HL-60 (cell line): Measurements from ENCODE around the gene NOTO.

Experiments used
- DNase-seq, 2 experiments: peaks; one replicate each; pipeline ENCODE4 v3.0.0-alpha.2; 2010 to 2020; ENCODE audit warnings: low read depth in 1 of 2, low spot score in 1 of 2
- H3K27ac ChIP-seq: fragments of 250-450 bp; sonication (Bioruptor Pico); replicated peaks from 2 replicates; pipeline ENCODE4 v1.5.1; 2020; ENCODE audit warnings: mild to moderate bottlenecking, moderate library complexity
- H3K27me3 ChIP-seq: fragments of 250-450 bp; sonication (Bioruptor Pico); 2 replicates; pipeline ENCODE4 v1.5.1; 2021; ENCODE audit warnings: mild to moderate bottlenecking, moderate library complexity; ENCODE audit not compliant: insufficient read depth, poor library complexity, severe bottlenecking
- H3K4me3 ChIP-seq: replicated peaks from 2 replicates; pipeline ENCODE4 v1.5.1; 2011; ENCODE audit warnings: mild to moderate bottlenecking, control low read depth, low read length; ENCODE audit not compliant: insufficient read depth
- GABPA ChIP-seq: IDR thresholded peaks from 2 replicates; pipeline ENCODE4 v1.6.1; 2012; ENCODE audit warnings: low read depth
- POLR2AphosphoS5 ChIP-seq: IDR thresholded peaks from 2 replicates; pipeline ENCODE4 v1.6.1; 2012; ENCODE audit warnings: low read depth
- SPI1 ChIP-seq: IDR thresholded peaks from 2 replicates; pipeline ENCODE4 v1.6.1; 2012; ENCODE audit warnings: low read depth, mild to moderate bottlenecking, borderline replicate concordance
- TF ChIP-seq, protein P1 (sequence below): IDR thresholded peaks from 2 replicates; pipeline ENCODE4 v1.6.1; 2012; ENCODE audit warnings: low read depth; ENCODE audit not compliant: insufficient replicate concordance
- TF ChIP-seq, protein P2 (sequence below): IDR thresholded peaks from one replicate; pipeline ENCODE4 v1.5.1; 2011; ENCODE audit warnings: low read length, control low read depth, inconsistent platforms; ENCODE audit not compliant: insufficient read depth

NOTO gene

DNA sequence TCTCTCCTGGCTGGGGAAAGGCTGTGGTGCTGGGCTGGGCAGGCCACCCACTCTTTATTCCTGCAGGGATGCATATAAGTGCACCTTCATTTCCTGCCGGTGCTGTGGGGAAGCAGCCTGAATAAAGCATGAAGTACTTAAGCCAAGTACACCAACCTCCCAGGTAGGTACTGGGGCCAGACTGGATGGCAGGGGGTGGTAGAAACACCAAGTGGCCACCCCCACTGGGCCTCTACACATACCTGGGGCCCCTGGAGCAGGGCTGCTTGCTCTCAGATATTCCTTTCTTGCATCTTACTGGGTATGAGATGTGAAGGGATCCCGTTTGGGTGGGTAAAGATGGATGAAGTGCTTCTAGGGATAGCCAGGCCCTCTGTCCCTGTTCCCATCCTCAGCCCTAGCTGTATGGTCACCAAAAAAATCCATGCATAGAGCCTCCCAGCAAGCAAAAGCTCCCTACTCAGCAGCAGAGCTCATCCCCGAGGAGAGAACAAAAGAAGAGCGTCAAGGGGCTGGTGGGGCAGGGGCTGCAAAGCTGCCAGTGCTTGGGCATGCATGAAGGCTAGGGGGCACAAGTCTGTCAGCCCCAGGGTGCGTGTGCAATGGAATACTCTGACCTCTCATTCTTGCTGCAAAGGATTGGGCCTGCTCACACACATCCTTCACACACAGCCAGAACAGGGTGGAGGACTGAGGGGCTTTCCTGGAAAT, 53.7 kb downstream of the NOTO start:
- Histone ChIP-seq H3K27ac (no peak overlapping the region), H3K4me3 (no peak overlapping the region), H3K27me3 (no peaks in the 10 kb centered on the region)
- DNase-seq: no peak
- TF ChIP-seq, protein P1, sequence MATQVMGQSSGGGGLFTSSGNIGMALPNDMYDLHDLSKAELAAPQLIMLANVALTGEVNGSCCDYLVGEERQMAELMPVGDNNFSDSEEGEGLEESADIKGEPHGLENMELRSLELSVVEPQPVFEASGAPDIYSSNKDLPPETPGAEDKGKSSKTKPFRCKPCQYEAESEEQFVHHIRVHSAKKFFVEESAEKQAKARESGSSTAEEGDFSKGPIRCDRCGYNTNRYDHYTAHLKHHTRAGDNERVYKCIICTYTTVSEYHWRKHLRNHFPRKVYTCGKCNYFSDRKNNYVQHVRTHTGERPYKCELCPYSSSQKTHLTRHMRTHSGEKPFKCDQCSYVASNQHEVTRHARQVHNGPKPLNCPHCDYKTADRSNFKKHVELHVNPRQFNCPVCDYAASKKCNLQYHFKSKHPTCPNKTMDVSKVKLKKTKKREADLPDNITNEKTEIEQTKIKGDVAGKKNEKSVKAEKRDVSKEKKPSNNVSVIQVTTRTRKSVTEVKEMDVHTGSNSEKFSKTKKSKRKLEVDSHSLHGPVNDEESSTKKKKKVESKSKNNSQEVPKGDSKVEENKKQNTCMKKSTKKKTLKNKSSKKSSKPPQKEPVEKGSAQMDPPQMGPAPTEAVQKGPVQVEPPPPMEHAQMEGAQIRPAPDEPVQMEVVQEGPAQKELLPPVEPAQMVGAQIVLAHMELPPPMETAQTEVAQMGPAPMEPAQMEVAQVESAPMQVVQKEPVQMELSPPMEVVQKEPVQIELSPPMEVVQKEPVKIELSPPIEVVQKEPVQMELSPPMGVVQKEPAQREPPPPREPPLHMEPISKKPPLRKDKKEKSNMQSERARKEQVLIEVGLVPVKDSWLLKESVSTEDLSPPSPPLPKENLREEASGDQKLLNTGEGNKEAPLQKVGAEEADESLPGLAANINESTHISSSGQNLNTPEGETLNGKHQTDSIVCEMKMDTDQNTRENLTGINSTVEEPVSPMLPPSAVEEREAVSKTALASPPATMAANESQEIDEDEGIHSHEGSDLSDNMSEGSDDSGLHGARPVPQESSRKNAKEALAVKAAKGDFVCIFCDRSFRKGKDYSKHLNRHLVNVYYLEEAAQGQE: no peak
- no peak; the same call in none of the 2 replicates for TF ChIP-seq POLR2AphosphoS5
- no peak for TF ChIP-seq SPI1

DNA sequence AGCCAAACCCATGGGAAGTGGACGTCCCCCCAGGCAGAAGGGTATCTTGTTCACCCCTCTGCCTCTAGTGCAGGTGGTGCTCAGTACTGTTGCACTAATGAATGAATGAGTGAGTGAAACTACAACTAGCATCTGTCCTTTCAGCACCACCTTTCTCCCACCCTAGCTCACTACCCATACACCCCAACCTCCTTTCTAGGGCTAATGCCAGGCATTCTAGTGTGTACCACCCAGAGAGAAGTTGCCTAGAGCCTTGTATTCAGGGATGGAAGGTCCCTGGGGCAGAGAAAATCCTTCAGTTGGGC, 54.2 kb downstream of the NOTO start:
- Histone ChIP-seq H3K4me3 (no peak overlapping the region), H3K27ac (no peak overlapping the region), H3K27me3 (no peaks in the 10 kb centered on the region)
- TF ChIP-seq POLR2AphosphoS5: 0 out of 2 replicates have a peak, but pooled peaks have one; percentile 6
- TF ChIP-seq SPI1: no peak
- TF ChIP-seq, protein P2, sequence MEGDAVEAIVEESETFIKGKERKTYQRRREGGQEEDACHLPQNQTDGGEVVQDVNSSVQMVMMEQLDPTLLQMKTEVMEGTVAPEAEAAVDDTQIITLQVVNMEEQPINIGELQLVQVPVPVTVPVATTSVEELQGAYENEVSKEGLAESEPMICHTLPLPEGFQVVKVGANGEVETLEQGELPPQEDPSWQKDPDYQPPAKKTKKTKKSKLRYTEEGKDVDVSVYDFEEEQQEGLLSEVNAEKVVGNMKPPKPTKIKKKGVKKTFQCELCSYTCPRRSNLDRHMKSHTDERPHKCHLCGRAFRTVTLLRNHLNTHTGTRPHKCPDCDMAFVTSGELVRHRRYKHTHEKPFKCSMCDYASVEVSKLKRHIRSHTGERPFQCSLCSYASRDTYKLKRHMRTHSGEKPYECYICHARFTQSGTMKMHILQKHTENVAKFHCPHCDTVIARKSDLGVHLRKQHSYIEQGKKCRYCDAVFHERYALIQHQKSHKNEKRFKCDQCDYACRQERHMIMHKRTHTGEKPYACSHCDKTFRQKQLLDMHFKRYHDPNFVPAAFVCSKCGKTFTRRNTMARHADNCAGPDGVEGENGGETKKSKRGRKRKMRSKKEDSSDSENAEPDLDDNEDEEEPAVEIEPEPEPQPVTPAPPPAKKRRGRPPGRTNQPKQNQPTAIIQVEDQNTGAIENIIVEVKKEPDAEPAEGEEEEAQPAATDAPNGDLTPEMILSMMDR: no peak
- TF ChIP-seq, protein P1: peak; percentile 24
- TF ChIP-seq GABPA: no peak
- DNase-seq: no peak

DNA sequence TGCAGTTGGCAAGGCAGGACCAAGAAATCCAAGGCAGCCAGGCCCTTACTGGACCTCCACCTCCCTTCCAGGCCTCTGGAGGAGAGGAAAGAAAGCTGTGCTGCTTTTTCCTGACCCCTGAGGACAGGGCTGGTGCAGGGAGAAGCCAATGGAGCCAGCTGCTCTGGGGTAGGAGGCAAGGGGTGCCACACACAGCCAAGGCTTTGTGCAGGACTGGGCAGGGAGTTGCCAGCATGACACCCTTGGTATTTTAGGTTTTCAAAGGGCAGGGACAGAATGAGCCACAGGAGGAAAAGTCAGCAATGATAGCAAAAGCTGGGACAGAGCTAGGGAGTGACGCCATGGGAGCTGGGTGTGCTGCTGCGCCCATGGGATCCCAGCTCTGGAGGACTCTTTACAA, 54.6 kb downstream of the NOTO start:
- TF ChIP-seq SPI1 (no peak), POLR2AphosphoS5 (0 out of 2 replicates have a peak, but pooled peaks have one; percentile 4)
- no peak overlapping the region for H3K27ac ChIP-seq
- no peak for DNase-seq
- no peak overlapping the region for H3K4me3 ChIP-seq
- H3K27me3 ChIP-seq: no peaks in the 10 kb centered on the region

DNA sequence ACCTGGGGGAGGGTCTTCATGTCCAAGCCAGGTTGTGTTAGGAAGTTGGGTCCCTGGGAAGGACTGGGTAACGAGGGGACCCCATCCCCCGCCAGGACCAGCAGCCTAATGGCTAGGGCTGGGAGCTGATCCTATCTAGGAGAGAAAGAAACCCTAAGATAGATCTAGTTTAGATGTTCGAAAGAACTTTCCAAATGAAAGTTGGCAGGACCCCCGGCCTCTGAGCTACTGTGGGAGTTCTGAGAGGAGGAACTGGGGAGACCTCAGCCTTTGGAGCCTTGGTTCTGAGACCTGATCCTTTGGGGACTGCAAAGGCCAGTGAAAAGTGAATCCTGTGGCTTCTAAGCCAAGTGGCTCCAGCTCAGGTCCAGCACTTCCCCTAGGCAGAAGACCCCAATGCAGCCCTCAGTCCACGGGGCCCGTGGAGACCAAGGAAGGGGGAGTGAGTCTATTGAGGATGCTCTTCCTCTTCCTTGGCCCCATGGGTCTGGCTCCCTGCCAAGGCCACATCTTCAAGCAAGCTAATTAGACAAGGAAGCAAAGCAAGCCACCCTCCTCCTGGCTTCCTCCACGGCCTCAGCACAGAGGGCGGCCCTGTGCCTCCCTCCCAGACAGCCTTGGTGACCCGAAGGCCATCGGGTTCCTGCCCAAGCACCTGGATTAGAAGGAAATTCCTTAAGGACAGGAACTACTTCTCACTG, 55.2 kb downstream of the NOTO start:
- DNase-seq: peak; percentile 64 to 92
- Histone ChIP-seq H3K4me3 (no peak overlapping the region), H3K27ac (no peak overlapping the region), H3K27me3 (no peaks in the 10 kb centered on the region)
- TF ChIP-seq POLR2AphosphoS5 (peak; percentile 47), SPI1 (peak; percentile 58; the same call in 1 of the 2 replicates), GABPA (no peak)
- TF ChIP-seq, protein P1: no peak
